ENCODE data around the gene BCL2. TPM values are rescaled to one million over a fixed set of nuclear protein-coding genes. Genes with fewer than 3 reads are reported as not detected.

BCL2 gene
- total and polyA plus RNA-seq, 9 donors, result 13.7 to 43.9 (median 35.7) TPM

DNA sequence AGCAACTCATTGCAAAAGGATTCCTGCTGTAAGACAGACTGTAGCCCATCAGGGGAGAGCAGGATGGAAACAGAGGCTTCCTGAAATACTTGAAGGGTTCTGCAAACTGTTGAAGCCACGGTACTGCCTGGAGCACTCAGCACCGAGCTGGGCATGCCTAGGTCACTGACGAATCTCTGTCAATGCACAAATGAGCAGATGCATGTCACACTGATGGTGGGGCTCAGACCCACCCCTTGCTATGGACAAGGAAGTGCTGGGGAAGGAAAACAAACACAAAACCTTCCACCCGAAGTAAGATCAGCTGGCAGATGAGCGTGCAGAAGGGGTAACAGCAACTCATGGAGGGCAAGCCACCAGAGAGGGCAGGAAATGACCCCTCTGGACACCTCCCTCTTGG is 136.7 kb downstream of the BCL2 start:
- no peak overlapping the region for H3K27ac ChIP-seq
- no peak overlapping the region for H3K4me3 ChIP-seq
- no peaks in the 10 kb centered on the region for H3K27me3 ChIP-seq
- 76 to 80% (median 79%) methylated on average over 5 of the region's 5 CpGs for WGBS, 3 donors
- H3K9me3 ChIP-seq, result no peaks in the 10 kb centered on the region
- intact Hi-C loops (cut with DNase I), result no loop called here
- peaks cover 17% of the 10 kb centered on the region for H3K4me1 ChIP-seq (ENCODE audit: insufficient read depth)
- H3K36me3 ChIP-seq, result no peaks in the 10 kb centered on the region
- TF ChIP-seq, protein P1, sequence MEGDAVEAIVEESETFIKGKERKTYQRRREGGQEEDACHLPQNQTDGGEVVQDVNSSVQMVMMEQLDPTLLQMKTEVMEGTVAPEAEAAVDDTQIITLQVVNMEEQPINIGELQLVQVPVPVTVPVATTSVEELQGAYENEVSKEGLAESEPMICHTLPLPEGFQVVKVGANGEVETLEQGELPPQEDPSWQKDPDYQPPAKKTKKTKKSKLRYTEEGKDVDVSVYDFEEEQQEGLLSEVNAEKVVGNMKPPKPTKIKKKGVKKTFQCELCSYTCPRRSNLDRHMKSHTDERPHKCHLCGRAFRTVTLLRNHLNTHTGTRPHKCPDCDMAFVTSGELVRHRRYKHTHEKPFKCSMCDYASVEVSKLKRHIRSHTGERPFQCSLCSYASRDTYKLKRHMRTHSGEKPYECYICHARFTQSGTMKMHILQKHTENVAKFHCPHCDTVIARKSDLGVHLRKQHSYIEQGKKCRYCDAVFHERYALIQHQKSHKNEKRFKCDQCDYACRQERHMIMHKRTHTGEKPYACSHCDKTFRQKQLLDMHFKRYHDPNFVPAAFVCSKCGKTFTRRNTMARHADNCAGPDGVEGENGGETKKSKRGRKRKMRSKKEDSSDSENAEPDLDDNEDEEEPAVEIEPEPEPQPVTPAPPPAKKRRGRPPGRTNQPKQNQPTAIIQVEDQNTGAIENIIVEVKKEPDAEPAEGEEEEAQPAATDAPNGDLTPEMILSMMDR (IDR thresholded peaks at IDR 0.05), result no peak
- TF ChIP-seq POLR2A (IDR thresholded peaks at IDR 0.05) (no peak), EP300 (IDR thresholded peaks at IDR 0.05) (no peak)
- no peak for DNase-seq

DNA sequence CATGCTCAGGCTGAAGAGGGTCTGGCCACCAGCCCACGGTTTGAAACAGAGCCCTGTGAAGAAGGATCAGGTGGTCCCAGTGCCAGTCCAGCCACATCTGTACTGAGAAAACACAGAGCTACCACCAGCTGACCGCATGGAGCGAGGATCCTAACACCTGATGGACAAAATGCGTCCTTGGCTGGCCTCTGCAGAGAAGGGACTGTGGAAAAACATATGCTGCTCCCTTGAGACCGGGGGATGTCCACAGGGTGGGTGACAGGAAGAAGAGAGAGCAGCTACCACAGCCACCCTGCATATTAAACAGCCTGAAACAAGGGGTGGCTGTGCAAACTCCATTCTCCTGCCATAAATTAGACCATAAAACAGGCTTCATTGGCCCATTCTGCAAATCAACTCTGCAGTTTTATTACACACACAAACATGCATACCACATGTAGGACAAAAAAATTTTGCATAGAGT is 137.2 kb downstream of the BCL2 start:
- no peak overlapping the region for H3K4me3 ChIP-seq
- DNase-seq, result no peak
- H3K9me3 ChIP-seq, result no peaks in the 10 kb centered on the region
- H3K27ac ChIP-seq, result no peak overlapping the region
- H3K4me1 ChIP-seq (ENCODE audit: insufficient read depth), result peaks cover 15% of the 10 kb centered on the region
- intact Hi-C loops (cut with DNase I), result no loop called here
- 75 to 81% (median 80%) methylated on average over 4 to 5 of the region's 5 CpGs for WGBS, 3 donors
- no peaks in the 10 kb centered on the region for H3K27me3 ChIP-seq
- no peaks in the 10 kb centered on the region for H3K36me3 ChIP-seq
- TF ChIP-seq, protein P1 (IDR thresholded peaks at IDR 0.05), result no peak
- TF ChIP-seq POLR2A (IDR thresholded peaks at IDR 0.05) (no peak), EP300 (IDR thresholded peaks at IDR 0.05) (no peak)

DNA sequence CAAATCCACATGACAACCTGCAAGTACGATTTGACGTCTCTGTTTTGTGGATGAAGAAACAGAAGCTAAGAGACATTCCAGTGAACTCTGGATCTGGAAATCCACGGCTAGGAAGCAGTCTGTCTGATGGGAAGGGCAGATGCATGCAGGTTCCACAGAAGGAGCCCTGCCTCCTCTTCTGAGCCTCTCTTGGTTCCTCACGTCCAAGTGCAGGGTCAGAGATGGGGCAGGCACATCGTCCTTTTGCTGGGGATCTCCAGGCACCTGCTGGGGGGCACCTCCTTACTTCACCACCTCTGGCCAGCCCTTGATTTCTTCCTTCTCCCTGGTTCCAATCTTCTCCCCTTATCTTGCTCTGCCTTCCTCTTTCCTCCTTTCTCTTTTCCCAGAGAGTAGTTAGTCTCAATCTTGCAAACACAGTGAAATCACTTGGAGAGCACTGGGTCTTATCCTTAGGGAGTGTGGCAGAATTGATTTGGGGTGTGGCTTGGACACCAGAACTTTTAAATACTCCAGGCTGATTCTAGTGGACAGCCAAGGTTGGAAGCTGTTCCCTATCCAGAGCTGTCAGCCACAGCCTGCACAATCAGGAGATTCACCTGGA is 137.8 kb downstream of the BCL2 start:
- intact Hi-C loops (cut with DNase I), result no loop called here
- WGBS, 3 donors, result 79 to 81% (median 79%) methylated on average over 5 of the region's 5 CpGs

DNA sequence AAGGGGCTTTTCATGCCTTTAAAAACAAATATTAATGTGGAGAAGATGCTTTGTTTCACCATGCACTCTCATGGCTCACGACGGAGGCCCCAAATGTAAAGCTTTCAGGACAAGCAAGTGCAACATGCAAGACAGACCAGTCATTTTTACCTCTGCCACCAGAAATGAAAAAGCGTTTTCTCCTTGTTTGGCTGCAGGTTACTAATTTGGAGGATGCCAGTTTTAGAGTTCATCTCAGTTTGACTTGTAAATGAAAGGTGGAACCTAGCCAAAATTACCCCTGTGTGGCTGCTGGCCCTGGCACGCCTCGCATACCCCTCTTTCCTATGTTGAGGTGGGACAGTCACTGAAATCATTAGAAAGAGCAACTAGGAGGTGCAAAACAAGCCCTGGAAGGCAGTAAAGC is 138.6 kb downstream of the BCL2 start:
- Histone ChIP-seq H3K27me3 (no peaks in the 10 kb centered on the region), H3K4me3 (no peak overlapping the region), H3K36me3 (no peaks in the 10 kb centered on the region), H3K4me1 (ENCODE audit: insufficient read depth) (peaks cover 13% of the 10 kb centered on the region), H3K27ac (no peak overlapping the region), H3K9me3 (no peaks in the 10 kb centered on the region)
- WGBS, 3 donors, result 95 to 98% (median 95%) methylated on average over 5 of the region's 5 CpGs
- intact Hi-C loops (cut with DNase I), result no loop called here
- TF ChIP-seq, protein P1 (IDR thresholded peaks at IDR 0.05), result no peak
- no peak for TF ChIP-seq POLR2A (IDR thresholded peaks at IDR 0.05)
- no peak for TF ChIP-seq EP300 (IDR thresholded peaks at IDR 0.05)
- DNase-seq, result no peak

More for the DNA sequence above, 137.8 kb downstream of the BCL2 start:
- no peaks in the 10 kb centered on the region for H3K36me3 ChIP-seq
- no peak overlapping the region for H3K4me3 ChIP-seq
- H3K27ac ChIP-seq, result no peak overlapping the region
- no peak for DNase-seq
- H3K27me3 ChIP-seq, result no peaks in the 10 kb centered on the region
- no peaks in the 10 kb centered on the region for H3K9me3 ChIP-seq
- TF ChIP-seq EP300 (IDR thresholded peaks at IDR 0.05) (no peak), POLR2A (IDR thresholded peaks at IDR 0.05) (no peak)
- TF ChIP-seq, protein P1 (IDR thresholded peaks at IDR 0.05), result no peak
- peaks cover 13% of the 10 kb centered on the region for H3K4me1 ChIP-seq (ENCODE audit: insufficient read depth)

All from ovary (tissue), 9 donors.